SK-N-SH treated with all-trans-retinoic acid at 6 μM for 48 hours (cell line): ENCODE results near the gene WNT1.

ENCODE experiments used
- ZNF565 ChIP-seq: fragments of 450-650 bp; formaldehyde crosslinking; conservative IDR thresholded peaks from 2 replicates; pipeline ENCODE4 v1.5.0; 2020; ENCODE audit warnings: low read depth, mild to moderate bottlenecking, moderate library complexity
- ZNF8 ChIP-seq: fragments of 450-650 bp; formaldehyde crosslinking; IDR thresholded peaks from 2 replicates; pipeline ENCODE4 v1.5.0; 2020; ENCODE audit warnings: mild to moderate bottlenecking, moderate library complexity
- TF ChIP-seq, protein P1 (sequence below): fragments of 250-450 bp; sonication (Bioruptor Pico); IDR thresholded peaks from 2 replicates; pipeline ENCODE4 v1.5.0; 2020; ENCODE audit warnings: mild to moderate bottlenecking, moderate library complexity

DNA sequence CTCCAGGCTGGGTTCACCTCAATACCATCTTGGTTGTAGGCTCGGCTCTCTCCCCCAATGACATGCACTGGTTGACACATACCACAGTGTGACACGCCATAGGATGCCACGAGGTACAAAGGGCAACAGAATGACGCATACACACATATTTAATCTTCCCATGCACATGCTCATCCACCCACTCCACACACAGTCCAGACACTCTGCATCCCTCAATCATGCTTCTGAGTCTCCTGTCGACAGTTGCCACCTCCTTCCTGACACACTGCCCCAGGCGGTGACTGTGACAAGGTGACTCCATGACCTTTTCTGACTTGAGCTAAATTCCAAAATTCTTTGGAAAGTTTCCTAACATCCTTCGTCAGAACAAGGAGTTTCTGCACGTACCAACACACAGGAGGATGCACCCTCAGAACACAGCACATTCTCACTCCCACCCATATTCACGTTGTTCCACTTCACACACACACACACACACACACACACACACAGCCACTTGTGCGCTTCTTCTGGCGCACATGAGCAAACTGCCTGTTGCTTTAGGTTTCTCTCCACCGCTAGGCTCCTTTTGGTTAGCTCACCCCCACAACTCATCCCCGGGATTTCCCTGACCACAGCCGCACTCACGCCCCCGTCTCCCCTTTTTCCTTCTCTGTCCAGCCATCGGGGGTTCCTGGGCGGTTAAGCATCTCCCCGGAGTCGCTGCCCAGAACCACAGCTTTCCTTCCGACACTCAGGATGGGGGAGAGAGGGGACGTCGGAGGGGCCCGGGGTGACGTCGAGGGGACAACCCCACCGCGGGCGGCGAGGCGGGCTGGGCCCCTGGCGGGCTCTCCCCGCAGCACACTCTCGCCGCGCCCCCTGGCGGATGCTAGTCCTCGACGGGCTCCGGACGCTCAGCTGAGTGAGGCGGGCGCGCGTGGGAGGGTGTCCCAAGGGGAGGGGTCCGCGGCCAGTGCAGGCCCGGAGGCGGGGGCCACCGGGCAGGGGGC, 536 bp upstream of the WNT1 start:
- TF ChIP-seq, protein P1, sequence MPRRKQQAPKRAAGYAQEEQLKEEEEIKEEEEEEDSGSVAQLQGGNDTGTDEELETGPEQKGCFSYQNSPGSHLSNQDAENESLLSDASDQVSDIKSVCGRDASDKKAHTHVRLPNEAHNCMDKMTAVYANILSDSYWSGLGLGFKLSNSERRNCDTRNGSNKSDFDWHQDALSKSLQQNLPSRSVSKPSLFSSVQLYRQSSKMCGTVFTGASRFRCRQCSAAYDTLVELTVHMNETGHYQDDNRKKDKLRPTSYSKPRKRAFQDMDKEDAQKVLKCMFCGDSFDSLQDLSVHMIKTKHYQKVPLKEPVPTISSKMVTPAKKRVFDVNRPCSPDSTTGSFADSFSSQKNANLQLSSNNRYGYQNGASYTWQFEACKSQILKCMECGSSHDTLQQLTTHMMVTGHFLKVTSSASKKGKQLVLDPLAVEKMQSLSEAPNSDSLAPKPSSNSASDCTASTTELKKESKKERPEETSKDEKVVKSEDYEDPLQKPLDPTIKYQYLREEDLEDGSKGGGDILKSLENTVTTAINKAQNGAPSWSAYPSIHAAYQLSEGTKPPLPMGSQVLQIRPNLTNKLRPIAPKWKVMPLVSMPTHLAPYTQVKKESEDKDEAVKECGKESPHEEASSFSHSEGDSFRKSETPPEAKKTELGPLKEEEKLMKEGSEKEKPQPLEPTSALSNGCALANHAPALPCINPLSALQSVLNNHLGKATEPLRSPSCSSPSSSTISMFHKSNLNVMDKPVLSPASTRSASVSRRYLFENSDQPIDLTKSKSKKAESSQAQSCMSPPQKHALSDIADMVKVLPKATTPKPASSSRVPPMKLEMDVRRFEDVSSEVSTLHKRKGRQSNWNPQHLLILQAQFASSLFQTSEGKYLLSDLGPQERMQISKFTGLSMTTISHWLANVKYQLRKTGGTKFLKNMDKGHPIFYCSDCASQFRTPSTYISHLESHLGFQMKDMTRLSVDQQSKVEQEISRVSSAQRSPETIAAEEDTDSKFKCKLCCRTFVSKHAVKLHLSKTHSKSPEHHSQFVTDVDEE (CRISPR knock-in tag): no peak
- no peak for TF ChIP-seq ZNF565 (CRISPR knock-in tag)
- no peak for TF ChIP-seq ZNF8 (CRISPR knock-in tag)
